PC-3 (cell line): ENCODE measurements around the gene NCF4.

Experiments used
- EZH2 ChIP-seq: fragments of 300-600 bp; sonication (generic); IDR thresholded peaks from one replicate; pipeline ENCODE4 v1.6.1; 2017; ENCODE audit warnings: antibody characterized with exemption, mild to moderate bottlenecking, low read length; ENCODE audit not compliant: unreplicated experiment
- TF ChIP-seq, protein P1 (sequence below): fragments of 300-600 bp; sonication (generic); conservative IDR thresholded peaks from 2 replicates; pipeline ENCODE4 v1.5.1; 2017; ENCODE audit warnings: antibody characterized with exemption, low read depth, mild to moderate bottlenecking, low read length

DNA sequence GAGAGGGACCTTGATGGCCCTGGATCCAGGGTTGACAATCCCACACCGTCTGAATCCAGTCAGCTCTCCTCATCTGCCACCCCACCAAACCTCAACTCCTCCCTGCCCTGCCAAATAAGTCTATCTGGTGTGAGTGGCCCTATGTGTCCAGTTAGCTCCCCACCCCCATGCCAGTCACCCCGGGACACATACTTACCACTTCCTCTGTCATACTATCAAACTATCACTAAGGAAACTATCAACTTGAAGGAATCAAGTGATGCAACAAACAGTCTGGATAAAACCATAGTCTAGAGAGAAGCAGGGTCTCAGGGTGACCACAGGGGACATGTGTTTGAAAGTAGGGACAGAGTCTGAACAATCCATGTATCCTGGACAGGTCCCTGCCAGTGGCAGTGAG lies 39.4 kb downstream of the NCF4 start:
- TF ChIP-seq, protein P1, sequence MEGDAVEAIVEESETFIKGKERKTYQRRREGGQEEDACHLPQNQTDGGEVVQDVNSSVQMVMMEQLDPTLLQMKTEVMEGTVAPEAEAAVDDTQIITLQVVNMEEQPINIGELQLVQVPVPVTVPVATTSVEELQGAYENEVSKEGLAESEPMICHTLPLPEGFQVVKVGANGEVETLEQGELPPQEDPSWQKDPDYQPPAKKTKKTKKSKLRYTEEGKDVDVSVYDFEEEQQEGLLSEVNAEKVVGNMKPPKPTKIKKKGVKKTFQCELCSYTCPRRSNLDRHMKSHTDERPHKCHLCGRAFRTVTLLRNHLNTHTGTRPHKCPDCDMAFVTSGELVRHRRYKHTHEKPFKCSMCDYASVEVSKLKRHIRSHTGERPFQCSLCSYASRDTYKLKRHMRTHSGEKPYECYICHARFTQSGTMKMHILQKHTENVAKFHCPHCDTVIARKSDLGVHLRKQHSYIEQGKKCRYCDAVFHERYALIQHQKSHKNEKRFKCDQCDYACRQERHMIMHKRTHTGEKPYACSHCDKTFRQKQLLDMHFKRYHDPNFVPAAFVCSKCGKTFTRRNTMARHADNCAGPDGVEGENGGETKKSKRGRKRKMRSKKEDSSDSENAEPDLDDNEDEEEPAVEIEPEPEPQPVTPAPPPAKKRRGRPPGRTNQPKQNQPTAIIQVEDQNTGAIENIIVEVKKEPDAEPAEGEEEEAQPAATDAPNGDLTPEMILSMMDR = no peak
- no peak for TF ChIP-seq EZH2
